ENCODE measurements around the gene THOC2. TPM values are rescaled to one million over a fixed set of nuclear protein-coding genes. Genes with fewer than 3 reads are reported as not detected.
"Not testable (repeated sequence)": the region's sequence is repeated elsewhere in the genome, so short reads cannot be mapped to it uniquely, and the experiment has no call there.

The THOC2 gene
- total and polyA plus RNA-seq, 9 of the 15 experiments (the other 6 are each of a cell fraction or from before 2014, with no cell fraction given) = 131 to 234 (median 192) TPM

GRCh38 chrX:123648811-123649181 lies 84.1 kb downstream of the THOC2 start:
- H3K27ac ChIP-seq (ENCODE audit: extremely low read depth, low read depth, low read length); H3K9me3 ChIP-seq (replicated peaks; ENCODE audit: control insufficient read depth, insufficient read depth, low read depth, low read length); DNase-seq (ENCODE audit: extremely low read depth in 1 of 4, low spot score in 3 of 4); H2AFZ ChIP-seq (ENCODE audit: low read depth, low read length); CTCF ChIA-PET (ENCODE audit: low intra/inter-chr PET ratio); H4K20me1 ChIP-seq (replicated peaks; ENCODE audit: control insufficient read depth, insufficient read depth, low read length); ATAC-seq; H3K4me3 ChIP-seq; H3K9ac ChIP-seq (ENCODE audit: insufficient read depth in 1 of 2, low read depth in 2 of 2, low read length in 2 of 2); H3K27me3 ChIP-seq (ENCODE audit: control insufficient read depth in 2 of 2, insufficient read depth in 2 of 2, low read length in 2 of 2); H3K4me2 ChIP-seq (ENCODE audit: insufficient read depth, low read length); H3K4me1 ChIP-seq (replicated peaks in 1 of 2; ENCODE audit: control insufficient read depth in 2 of 2, insufficient read depth in 2 of 2, low read length in 2 of 2); H3K9me1 ChIP-seq (ENCODE audit: control insufficient read depth, insufficient read depth, low read length); BruUV-seq (replicated peaks); in situ Hi-C loops (cut with MboI); intact Hi-C loops (cut with micrococcal nuclease); FAIRE-seq: not testable (repeated sequence)
- POLR2A ChIA-PET = interaction anchor here (0.6 to 1.3 kb wide), 2 partner anchors 14 to 15 kb away, joined by 3 read pairs; no protein-coding TSS in a partner anchor
- Histone ChIP-seq H3K36me3 (ENCODE audit: control insufficient read depth, insufficient read depth, low read length) (peaks cover 34% of the 10 kb centered on the region; the same call in 2 of the 3 replicates), H3K79me2 (ENCODE audit: control insufficient read depth, insufficient read depth, low read length) (peaks cover 21% of the 10 kb centered on the region)
- no CpG with 5 or more reads among the region's 6 CpGs for WGBS (ENCODE audit: insufficient coverage, low coverage, missing lambda C conversion rate)

GRCh38 chrX:123648028-123648810 lies 84.6 kb downstream of the THOC2 start:
- Histone ChIP-seq H3K4me2 (ENCODE audit: insufficient read depth, low read length) (no peak overlapping the region), H3K79me2 (ENCODE audit: control insufficient read depth, insufficient read depth, low read length) (peaks cover 21% of the 10 kb centered on the region), H2AFZ (ENCODE audit: low read depth, low read length) (no peak overlapping the region), H3K9ac (ENCODE audit: insufficient read depth in 1 of 2, low read depth in 2 of 2, low read length in 2 of 2) (no peak overlapping the region), H3K36me3 (ENCODE audit: control insufficient read depth, insufficient read depth, low read length) (peaks cover 40% of the 10 kb centered on the region; the same call in 2 of the 3 replicates), H3K27ac (ENCODE audit: extremely low read depth, low read depth, low read length) (no peak overlapping the region), H4K20me1 (replicated peaks; ENCODE audit: control insufficient read depth, insufficient read depth, low read length) (no peaks in the 10 kb centered on the region), H3K9me1 (ENCODE audit: control insufficient read depth, insufficient read depth, low read length) (no peaks in the 10 kb centered on the region), H3K9me3 (replicated peaks; ENCODE audit: control insufficient read depth, insufficient read depth, low read depth, low read length) (no peaks in the 10 kb centered on the region), H3K27me3 (ENCODE audit: control insufficient read depth in 2 of 2, insufficient read depth in 2 of 2, low read length in 2 of 2) (no peaks in the 10 kb centered on the region), H3K4me1 (replicated peaks in 1 of 2; ENCODE audit: control insufficient read depth in 2 of 2, insufficient read depth in 2 of 2, low read length in 2 of 2) (no peaks in the 10 kb centered on the region; a peak in 1 of 5 replicates), H3K4me3 (no peak overlapping the region)
- ChIA-PET CTCF (ENCODE audit: low intra/inter-chr PET ratio) (interaction anchor here (0.6 kb wide), 1 partner anchor 236 kb away, joined by 4 read pairs; no protein-coding TSS in a partner anchor), POLR2A (interaction anchor here (0.6 to 1.3 kb wide), 3 partner anchors 14 to 42 kb away, joined by 3 read pairs; no protein-coding TSS in a partner anchor)
- WGBS (ENCODE audit: insufficient coverage, low coverage, missing lambda C conversion rate) = 85% methylated on average over 12 of the region's 20 CpGs
- ATAC-seq = peak; percentile 63; the same call in 2 of the 3 replicates
- in situ Hi-C loops (cut with MboI) (no loop called here), intact Hi-C loops (cut with micrococcal nuclease) (no loop called here)
- DNase-seq (ENCODE audit: extremely low read depth in 1 of 4, low spot score in 3 of 4) = peak in 1 of 4 experiments; percentile 9
- FAIRE-seq = no peak
- no TSS peak for BruUV-seq (replicated peaks)
- TF ChIP-seq SUPT5H (IDR thresholded peaks at IDR 0.05) (no peak), NRF1 (conservative IDR thresholded peaks at IDR 0.05 in 1 of 2, IDR thresholded peaks at IDR 0.05 in 1 of 2) (no peak), ZNF79 (CRISPR knock-in tag; IDR thresholded peaks at IDR 0.05; ENCODE audit: low read depth) (no peak), ZKSCAN8 (CRISPR knock-in tag; IDR thresholded peaks at IDR 0.05) (no peak), RAD21 (CRISPR knock-in tag; conservative IDR thresholded peaks at IDR 0.05 in 1 of 2, IDR thresholded peaks at IDR 0.05 in 1 of 2) (no peak), KAT8 (IDR thresholded peaks at IDR 0.05; ENCODE audit: low read depth) (no peak), TBP (optimal IDR thresholded peaks at IDR 0.05; ENCODE audit: low read depth, low read length) (no peak), TGIF2 (CRISPR knock-in tag; IDR thresholded peaks at IDR 0.05) (no peak), CREM (IDR thresholded peaks at IDR 0.05; ENCODE audit: low read depth) (no peak), ID3 (CRISPR knock-in tag; IDR thresholded peaks at IDR 0.05) (no peak), ID3 (tag; IDR thresholded peaks at IDR 0.05) (no peak)
- TF ChIP-seq, protein P1, sequence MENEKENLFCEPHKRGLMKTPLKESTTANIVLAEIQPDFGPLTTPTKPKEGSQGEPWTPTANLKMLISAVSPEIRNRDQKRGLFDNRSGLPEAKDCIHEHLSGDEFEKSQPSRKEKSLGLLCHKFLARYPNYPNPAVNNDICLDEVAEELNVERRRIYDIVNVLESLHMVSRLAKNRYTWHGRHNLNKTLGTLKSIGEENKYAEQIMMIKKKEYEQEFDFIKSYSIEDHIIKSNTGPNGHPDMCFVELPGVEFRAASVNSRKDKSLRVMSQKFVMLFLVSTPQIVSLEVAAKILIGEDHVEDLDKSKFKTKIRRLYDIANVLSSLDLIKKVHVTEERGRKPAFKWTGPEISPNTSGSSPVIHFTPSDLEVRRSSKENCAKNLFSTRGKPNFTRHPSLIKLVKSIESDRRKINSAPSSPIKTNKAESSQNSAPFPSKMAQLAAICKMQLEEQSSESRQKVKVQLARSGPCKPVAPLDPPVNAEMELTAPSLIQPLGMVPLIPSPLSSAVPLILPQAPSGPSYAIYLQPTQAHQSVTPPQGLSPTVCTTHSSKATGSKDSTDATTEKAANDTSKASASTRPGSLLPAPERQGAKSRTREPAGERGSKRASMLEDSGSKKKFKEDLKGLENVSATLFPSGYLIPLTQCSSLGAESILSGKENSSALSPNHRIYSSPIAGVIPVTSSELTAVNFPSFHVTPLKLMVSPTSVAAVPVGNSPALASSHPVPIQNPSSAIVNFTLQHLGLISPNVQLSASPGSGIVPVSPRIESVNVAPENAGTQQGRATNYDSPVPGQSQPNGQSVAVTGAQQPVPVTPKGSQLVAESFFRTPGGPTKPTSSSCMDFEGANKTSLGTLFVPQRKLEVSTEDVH (IDR thresholded peaks at IDR 0.05; ENCODE audit: low read depth, partially characterized antibody) = no peak
